GM12892 (cell line): Measurements from ENCODE around the gene IFNA4.

Source experiments
- POLR2A ChIP-seq: IDR thresholded peaks from 2 replicates; pipeline ENCODE4 v1.6.1; 2011; ENCODE audit warnings: low read depth, low read length, control low read depth
- POLR2AphosphoS5 ChIP-seq: IDR thresholded peaks from 2 replicates; pipeline ENCODE4 v1.6.1; 2011; ENCODE audit warnings: low read depth, low read length, control low read depth
- TAF1 ChIP-seq: IDR thresholded peaks from 2 replicates; pipeline ENCODE4 v1.6.1; 2011; ENCODE audit warnings: low read depth, mild to moderate bottlenecking, control low read depth, low read length, borderline replicate concordance

GRCh38 chr9:21234153-21234687, 46.8 kb upstream of the IFNA4 start:
- no peak for TF ChIP-seq TAF1
- no peak for TF ChIP-seq POLR2A
- no peak for TF ChIP-seq POLR2AphosphoS5
